ENCODE results near the gene RAB40C. TPM values are rescaled to one million over a fixed set of nuclear protein-coding genes. Genes with fewer than 3 reads are reported as not detected.

RAB40C gene
- total and polyA plus RNA-seq, 8 donors, result 17.6 to 101 (median 25.6) TPM

- DNase-seq, result no peak
- 86 to 92% (median 91%) methylated on average over 11 to 20 of the region's 20 CpGs for WGBS, 5 donors
- H3K27me3 ChIP-seq, result no peaks in the 10 kb centered on the region
- TF ChIP-seq POLR2A (IDR thresholded peaks at IDR 0.05) (no peak), POLR2AphosphoS5 (IDR thresholded peaks at IDR 0.05) (no peak), EP300 (IDR thresholded peaks at IDR 0.05) (no peak)
- TF ChIP-seq, protein P1, sequence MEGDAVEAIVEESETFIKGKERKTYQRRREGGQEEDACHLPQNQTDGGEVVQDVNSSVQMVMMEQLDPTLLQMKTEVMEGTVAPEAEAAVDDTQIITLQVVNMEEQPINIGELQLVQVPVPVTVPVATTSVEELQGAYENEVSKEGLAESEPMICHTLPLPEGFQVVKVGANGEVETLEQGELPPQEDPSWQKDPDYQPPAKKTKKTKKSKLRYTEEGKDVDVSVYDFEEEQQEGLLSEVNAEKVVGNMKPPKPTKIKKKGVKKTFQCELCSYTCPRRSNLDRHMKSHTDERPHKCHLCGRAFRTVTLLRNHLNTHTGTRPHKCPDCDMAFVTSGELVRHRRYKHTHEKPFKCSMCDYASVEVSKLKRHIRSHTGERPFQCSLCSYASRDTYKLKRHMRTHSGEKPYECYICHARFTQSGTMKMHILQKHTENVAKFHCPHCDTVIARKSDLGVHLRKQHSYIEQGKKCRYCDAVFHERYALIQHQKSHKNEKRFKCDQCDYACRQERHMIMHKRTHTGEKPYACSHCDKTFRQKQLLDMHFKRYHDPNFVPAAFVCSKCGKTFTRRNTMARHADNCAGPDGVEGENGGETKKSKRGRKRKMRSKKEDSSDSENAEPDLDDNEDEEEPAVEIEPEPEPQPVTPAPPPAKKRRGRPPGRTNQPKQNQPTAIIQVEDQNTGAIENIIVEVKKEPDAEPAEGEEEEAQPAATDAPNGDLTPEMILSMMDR (IDR thresholded peaks at IDR 0.05), result no peak
- no peak overlapping the region for H3K27ac ChIP-seq
- peaks cover 0 to 36% (median 26%) of the 10 kb centered on the region in 4 donors for H3K36me3 ChIP-seq
- no peaks in the 10 kb centered on the region for H3K9me3 ChIP-seq
- no peak overlapping the region for H3K4me3 ChIP-seq
- intact Hi-C loops (cut with DNase I; ENCODE audit: low total_unique reads), result no loop called here
- H3K4me1 ChIP-seq, result peaks cover 15 to 26% (median 22%) of the 10 kb centered on the region in 4 donors
These were observed 29.7 kb downstream of the RAB40C start for GRCh38 chr16:619476-620100.

GRCh38 chr16:620700-621525, 31.0 kb downstream of the RAB40C start:
- no peaks in the 10 kb centered on the region for H3K27me3 ChIP-seq
- TF ChIP-seq, protein P1 (IDR thresholded peaks at IDR 0.05), result no peak
- TF ChIP-seq POLR2AphosphoS5 (IDR thresholded peaks at IDR 0.05) (no peak), POLR2A (IDR thresholded peaks at IDR 0.05) (no peak), EP300 (IDR thresholded peaks at IDR 0.05) (no peak)
- peaks cover 15 to 26% (median 22%) of the 10 kb centered on the region in 4 donors for H3K4me1 ChIP-seq
- H3K4me3 ChIP-seq, result no peak overlapping the region
- DNase-seq, result no peak
- 71 to 81% (median 74%) methylated on average over 21 to 41 of the region's 41 CpGs for WGBS, 5 donors
- H3K36me3 ChIP-seq, result peaks cover 7 to 44% (median 34%) of the 10 kb centered on the region in 4 donors
- H3K27ac ChIP-seq, result no peak overlapping the region
- intact Hi-C loops (cut with DNase I; ENCODE audit: low total_unique reads), result no loop called here
- H3K9me3 ChIP-seq, result no peaks in the 10 kb centered on the region

GRCh38 chr16:621526-622105, 31.8 kb downstream of the RAB40C start:
- 41 to 75% (median 55%) methylated on average over 7 to 21 of the region's 21 CpGs for WGBS, 5 donors
- peaks cover 9 to 50% (median 40%) of the 10 kb centered on the region in 4 donors for H3K36me3 ChIP-seq
- no peaks in the 10 kb centered on the region for H3K9me3 ChIP-seq
- H3K4me3 ChIP-seq, result no peak overlapping the region
- intact Hi-C loops (cut with DNase I; ENCODE audit: low total_unique reads), result no loop called here
- peak in 1 of 2 donors; percentile 50 for DNase-seq
- TF ChIP-seq POLR2AphosphoS5 (IDR thresholded peaks at IDR 0.05) (no peak), EP300 (IDR thresholded peaks at IDR 0.05) (no peak), POLR2A (IDR thresholded peaks at IDR 0.05) (no peak)
- TF ChIP-seq, protein P1 (IDR thresholded peaks at IDR 0.05), result no peak
- no peaks in the 10 kb centered on the region for H3K27me3 ChIP-seq
- H3K4me1 ChIP-seq, result peaks cover 15 to 24% (median 20%) of the 10 kb centered on the region in 4 donors
- H3K27ac ChIP-seq, result peak overlapping the region in 2 of 5 donors; percentile 7 to 42

GRCh38 chr16:622920-623280, 33.0 kb downstream of the RAB40C start:
- Histone ChIP-seq H3K4me1 (peaks cover 15 to 26% (median 22%) of the 10 kb centered on the region in 4 donors), H3K36me3 (peaks cover 13 to 51% (median 41%) of the 10 kb centered on the region in 4 donors), H3K4me3 (no peak overlapping the region), H3K9me3 (no peaks in the 10 kb centered on the region), H3K27ac (peak overlapping the region in 1 of 5 donors; percentile 42), H3K27me3 (no peaks in the 10 kb centered on the region)
- intact Hi-C loops (cut with DNase I; ENCODE audit: low total_unique reads), result no loop called here
- no peak for TF ChIP-seq POLR2AphosphoS5 (IDR thresholded peaks at IDR 0.05)
- TF ChIP-seq EP300 (IDR thresholded peaks at IDR 0.05), result no peak
- TF ChIP-seq, protein P1 (IDR thresholded peaks at IDR 0.05), result no peak
- no peak for TF ChIP-seq POLR2A (IDR thresholded peaks at IDR 0.05)
- 93 to 96% (median 94%) methylated on average over 17 of the region's 17 CpGs for WGBS, 5 donors
- DNase-seq, result no peak
